HFF-Myc (cell line): ENCODE data around the gene PHYHD1.

Experiments used
- DNase-seq: peaks from one replicate; pipeline ENCODE4 v3.0.0-alpha.2; 2011; ENCODE audit warnings: low read depth; ENCODE audit errors: extremely low read depth
- H3K4me3 ChIP-seq: replicated peaks from 2 replicates; pipeline ENCODE4 v1.5.1; 2011; ENCODE audit warnings: low read depth, mild to moderate bottlenecking, control low read depth, low read length
- TF ChIP-seq, protein P1 (sequence below): IDR thresholded peaks from 2 replicates; pipeline ENCODE4 v1.5.1; 2012; ENCODE audit warnings: mild to moderate bottlenecking, low read depth, low read length, control low read depth; ENCODE audit errors: missing control alignments

Gene PHYHD1

GRCh38 chr9:128908372-128908771 lies 12.4 kb upstream of the PHYHD1 start:
- DNase-seq, result no peak
- TF ChIP-seq, protein P1, sequence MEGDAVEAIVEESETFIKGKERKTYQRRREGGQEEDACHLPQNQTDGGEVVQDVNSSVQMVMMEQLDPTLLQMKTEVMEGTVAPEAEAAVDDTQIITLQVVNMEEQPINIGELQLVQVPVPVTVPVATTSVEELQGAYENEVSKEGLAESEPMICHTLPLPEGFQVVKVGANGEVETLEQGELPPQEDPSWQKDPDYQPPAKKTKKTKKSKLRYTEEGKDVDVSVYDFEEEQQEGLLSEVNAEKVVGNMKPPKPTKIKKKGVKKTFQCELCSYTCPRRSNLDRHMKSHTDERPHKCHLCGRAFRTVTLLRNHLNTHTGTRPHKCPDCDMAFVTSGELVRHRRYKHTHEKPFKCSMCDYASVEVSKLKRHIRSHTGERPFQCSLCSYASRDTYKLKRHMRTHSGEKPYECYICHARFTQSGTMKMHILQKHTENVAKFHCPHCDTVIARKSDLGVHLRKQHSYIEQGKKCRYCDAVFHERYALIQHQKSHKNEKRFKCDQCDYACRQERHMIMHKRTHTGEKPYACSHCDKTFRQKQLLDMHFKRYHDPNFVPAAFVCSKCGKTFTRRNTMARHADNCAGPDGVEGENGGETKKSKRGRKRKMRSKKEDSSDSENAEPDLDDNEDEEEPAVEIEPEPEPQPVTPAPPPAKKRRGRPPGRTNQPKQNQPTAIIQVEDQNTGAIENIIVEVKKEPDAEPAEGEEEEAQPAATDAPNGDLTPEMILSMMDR, result no peak
- H3K4me3 ChIP-seq, result no peak overlapping the region

GRCh38 chr9:128909859-128910258 lies 10.9 kb upstream of the PHYHD1 start:
- DNase-seq, result no peak
- no peak overlapping the region for H3K4me3 ChIP-seq
- TF ChIP-seq, protein P1, result no peak

DNA sequence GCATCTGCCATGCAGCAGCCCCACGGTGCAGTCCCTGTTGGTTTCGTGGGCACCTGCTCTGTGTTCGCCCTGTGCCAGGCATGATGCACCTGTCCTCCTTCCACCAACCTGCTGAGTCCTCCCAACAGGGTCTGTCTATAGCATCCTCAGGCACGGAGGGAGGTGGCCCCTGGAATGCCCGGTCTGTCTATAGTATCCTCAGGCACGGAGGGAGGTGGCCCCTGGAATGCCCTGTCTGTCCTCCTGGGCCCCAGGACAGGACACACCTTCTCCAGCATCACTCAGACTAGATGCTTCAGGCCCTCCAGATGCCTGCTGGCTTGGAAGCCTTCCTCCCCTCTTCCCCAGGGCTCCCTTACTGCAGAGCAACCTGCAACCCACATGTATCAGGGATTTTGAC lies 9.9 kb upstream of the PHYHD1 start:
- no peak for DNase-seq
- TF ChIP-seq, protein P1, result no peak
- H3K4me3 ChIP-seq, result no peak overlapping the region

DNA sequence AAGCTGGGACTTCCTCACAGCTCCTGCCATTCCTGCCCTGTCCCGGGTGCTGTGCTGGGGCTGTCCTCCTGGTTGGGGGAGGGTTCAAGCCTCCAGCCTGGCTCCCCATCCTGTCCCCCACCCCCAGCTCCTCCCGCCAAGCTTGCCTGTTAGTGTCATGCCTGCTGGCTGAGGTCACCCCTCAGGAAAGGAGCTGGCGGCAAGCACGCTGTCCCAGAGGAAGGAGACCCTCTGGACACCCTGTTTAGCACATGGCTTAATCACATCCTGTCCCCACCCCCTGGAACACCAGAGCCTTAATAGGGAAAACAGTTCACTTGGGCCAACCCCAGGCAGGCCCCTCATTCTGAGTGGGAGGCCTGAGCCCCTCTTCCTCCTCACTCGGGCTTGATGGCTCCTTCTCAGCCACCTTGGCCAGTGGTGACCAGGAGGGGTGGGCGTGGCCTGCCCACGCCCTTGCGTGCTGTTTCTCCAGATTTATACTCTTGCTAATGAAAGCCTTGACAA lies 9.2 kb upstream of the PHYHD1 start:
- no peak overlapping the region for H3K4me3 ChIP-seq
- TF ChIP-seq, protein P1, result no peak
- DNase-seq, result no peak

GRCh38 chr9:128912270-128912853 lies 8.4 kb upstream of the PHYHD1 start:
- DNase-seq, result no peak
- TF ChIP-seq, protein P1, result no peak
- no peak overlapping the region for H3K4me3 ChIP-seq

DNA sequence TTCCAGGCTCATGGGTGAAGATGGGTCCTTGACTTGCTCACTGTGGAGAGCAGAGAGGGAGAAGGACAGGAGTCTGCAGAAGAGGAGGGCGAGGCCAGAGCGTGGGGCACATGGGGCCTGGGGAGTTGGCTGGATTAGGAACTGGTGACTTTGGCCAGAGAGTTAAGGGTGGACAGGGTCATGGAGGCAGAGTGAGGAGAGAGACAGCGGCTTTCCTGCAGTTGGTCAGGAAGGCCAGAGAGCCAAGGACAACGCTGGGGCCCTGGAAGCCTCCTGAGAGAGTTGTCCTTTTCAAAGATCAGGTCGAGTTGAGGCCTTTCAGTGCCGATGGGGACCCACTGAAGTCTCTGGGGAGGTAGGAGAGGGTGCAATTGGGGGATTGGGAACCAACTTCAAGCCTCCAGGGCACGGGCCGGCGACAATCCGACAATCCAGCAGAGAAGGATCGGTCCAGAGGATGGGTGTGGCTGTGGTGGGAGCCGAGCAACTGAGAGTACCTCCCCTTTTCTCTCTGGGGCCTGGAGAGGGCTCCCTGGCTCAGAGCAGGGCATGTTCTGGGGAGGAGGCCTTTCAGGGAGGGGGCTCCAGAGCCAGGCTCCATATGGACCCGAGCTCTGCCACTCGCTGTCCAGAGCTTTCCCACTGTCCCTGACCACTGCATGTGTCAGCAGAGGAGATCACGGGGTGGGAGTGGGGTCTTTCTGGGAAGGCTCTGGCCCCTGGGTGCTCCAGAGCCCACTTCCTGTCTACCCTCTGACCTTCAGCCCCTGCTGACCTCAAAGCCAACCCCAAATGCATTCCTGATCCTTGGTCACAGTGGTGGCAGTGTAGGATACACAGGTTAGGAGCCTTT lies 7.5 kb upstream of the PHYHD1 start:
- no peak overlapping the region for H3K4me3 ChIP-seq
- no peak for DNase-seq

More for the DNA sequence above, 7.5 kb upstream of the PHYHD1 start:
- TF ChIP-seq, protein P1, result no peak
